Right atrium auricular region (tissue), 2 donors: ENCODE measurements around the gene CCHCR1. TPM values are rescaled to one million over a fixed set of nuclear protein-coding genes. Genes with fewer than 3 reads are reported as not detected.

Experiments
- DNase-seq: peaks from one replicate; pipeline ENCODE4 v3.0.0-alpha.2; 2019; ENCODE audit warnings: low spot score
- H3K27ac ChIP-seq, 2 donors: fragments of 200-600 bp; sonication (generic); 1 replicate in 1 of 2; 2 replicates in 1 of 2; pipeline ENCODE4 v1.5.1; 2016 to 2019
- H3K27me3 ChIP-seq, 2 donors: fragments of 200-600 bp; sonication (generic); one replicate each; pipeline versions ENCODE4 v1.5.1 to v1.6.0; 2017 to 2019
- H3K36me3 ChIP-seq: fragments of 200-600 bp; sonication (generic); one replicate; pipeline ENCODE4 v1.5.1; 2016
- H3K4me1 ChIP-seq, 2 donors: fragments of 200-600 bp; sonication (generic); one replicate each; pipeline versions ENCODE4 v1.5.1 to v1.6.0; 2017 to 2019
- H3K4me3 ChIP-seq, 2 donors: fragments of 200-600 bp; sonication (generic); 1 replicate in 1 of 2; 2 replicates in 1 of 2; pipeline ENCODE4 v1.5.1; 2017 to 2019; ENCODE audit warnings: mild to moderate bottlenecking in 1 of 2, moderate library complexity in 1 of 2
- H3K9me3 ChIP-seq, 2 donors: fragments of 200-600 bp; sonication (generic); one replicate each; pipeline ENCODE4 v1.5.1; 2019
- total RNA-seq, 2 donors: library from RNA; depleted of rRNA; stranded (reverse); fragments of >200 nt; gene quantifications; one replicate each; pipeline ENCODE4 v1.1.0, GENCODE V29; 2016
- TF ChIP-seq, protein P1 (sequence below), 2 donors: fragments of 200-600 bp; sonication (generic); IDR thresholded peaks; one replicate each; pipeline ENCODE4 v1.5.1; 2019; ENCODE audit warnings: antibody characterized with exemption in 2 of 2

CCHCR1 gene
- total RNA-seq, 2 donors from 2014 or later: 7.6 to 9.1 TPM

DNA sequence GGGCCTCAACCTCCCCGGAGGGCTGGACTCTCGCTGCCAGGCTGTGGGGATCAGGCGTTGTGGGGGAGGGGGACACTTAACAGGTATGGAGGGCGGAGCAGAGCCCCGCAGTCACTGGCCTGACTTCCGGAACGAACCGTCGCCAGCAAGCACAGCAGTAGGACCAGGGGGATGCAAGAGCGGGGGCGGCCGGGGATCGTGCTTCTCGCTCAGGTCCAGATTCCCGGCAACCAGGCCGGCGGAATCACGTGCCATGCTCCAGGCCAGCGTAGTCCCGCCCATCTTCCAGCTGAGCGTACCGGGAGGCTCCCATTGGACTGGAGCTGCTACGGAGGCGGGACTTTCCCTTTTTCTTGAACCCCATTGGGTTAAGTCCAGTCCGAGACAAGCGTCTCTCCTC lies 22.9 kb upstream of the CCHCR1 start:
- Histone ChIP-seq H3K36me3 (no peaks in the 10 kb centered on the region), H3K27ac (no peak overlapping the region), H3K4me1 (no peaks in the 10 kb centered on the region), H3K9me3 (no peaks in the 10 kb centered on the region), H3K4me3 (peak overlapping the region in 1 of 2 donors; percentile 46), H3K27me3 (no peaks in the 10 kb centered on the region)
- no peak for DNase-seq
- TF ChIP-seq, protein P1, sequence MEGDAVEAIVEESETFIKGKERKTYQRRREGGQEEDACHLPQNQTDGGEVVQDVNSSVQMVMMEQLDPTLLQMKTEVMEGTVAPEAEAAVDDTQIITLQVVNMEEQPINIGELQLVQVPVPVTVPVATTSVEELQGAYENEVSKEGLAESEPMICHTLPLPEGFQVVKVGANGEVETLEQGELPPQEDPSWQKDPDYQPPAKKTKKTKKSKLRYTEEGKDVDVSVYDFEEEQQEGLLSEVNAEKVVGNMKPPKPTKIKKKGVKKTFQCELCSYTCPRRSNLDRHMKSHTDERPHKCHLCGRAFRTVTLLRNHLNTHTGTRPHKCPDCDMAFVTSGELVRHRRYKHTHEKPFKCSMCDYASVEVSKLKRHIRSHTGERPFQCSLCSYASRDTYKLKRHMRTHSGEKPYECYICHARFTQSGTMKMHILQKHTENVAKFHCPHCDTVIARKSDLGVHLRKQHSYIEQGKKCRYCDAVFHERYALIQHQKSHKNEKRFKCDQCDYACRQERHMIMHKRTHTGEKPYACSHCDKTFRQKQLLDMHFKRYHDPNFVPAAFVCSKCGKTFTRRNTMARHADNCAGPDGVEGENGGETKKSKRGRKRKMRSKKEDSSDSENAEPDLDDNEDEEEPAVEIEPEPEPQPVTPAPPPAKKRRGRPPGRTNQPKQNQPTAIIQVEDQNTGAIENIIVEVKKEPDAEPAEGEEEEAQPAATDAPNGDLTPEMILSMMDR (IDR thresholded peaks at IDR 0.05): no peak

DNA sequence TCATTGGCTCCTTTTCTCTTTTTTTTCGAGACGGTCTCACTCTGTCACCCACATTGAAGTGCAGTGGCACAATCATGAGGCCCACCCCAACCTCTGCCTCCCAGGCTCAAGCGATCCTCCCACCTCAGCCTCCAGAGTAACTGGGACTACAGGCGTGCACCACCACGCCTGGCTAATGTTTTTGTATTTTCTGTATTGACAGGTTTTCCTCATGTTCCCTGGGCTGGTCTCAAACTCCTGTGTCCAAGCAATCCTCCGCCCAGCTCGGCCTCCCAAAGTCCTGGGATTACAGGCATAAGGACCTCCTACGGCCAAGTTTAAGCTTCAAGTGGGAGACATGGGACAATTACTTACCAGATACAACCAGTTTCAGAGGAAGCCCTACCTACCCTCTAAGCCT lies 22.3 kb upstream of the CCHCR1 start:
- H3K9me3 ChIP-seq: no peaks in the 10 kb centered on the region
- no peak overlapping the region for H3K27ac ChIP-seq
- no peaks in the 10 kb centered on the region for H3K27me3 ChIP-seq
- no peak for DNase-seq
- H3K4me1 ChIP-seq: no peaks in the 10 kb centered on the region
- no peaks in the 10 kb centered on the region for H3K36me3 ChIP-seq
- TF ChIP-seq, protein P1 (IDR thresholded peaks at IDR 0.05): no peak
- peak overlapping the region in 1 of 2 donors; percentile 46 for H3K4me3 ChIP-seq

DNA sequence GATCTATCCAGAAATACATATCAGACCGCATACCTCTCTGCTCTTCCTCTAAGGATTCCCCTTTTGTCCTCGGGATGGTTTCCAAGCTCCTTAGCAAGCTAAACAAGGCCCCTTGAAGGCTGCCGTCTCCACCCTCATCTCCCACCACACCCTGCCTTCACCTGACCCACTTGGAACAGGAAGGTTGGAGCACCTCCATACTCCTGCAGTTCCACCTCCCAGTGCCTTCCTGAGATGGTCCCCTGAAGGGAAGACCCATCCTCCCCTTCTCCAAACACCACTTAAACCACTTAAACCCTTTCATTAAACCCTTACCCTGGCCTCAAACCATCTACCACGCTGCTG lies 21.4 kb upstream of the CCHCR1 start:
- Histone ChIP-seq H3K36me3 (no peaks in the 10 kb centered on the region), H3K4me1 (no peaks in the 10 kb centered on the region), H3K9me3 (no peaks in the 10 kb centered on the region), H3K27ac (no peak overlapping the region), H3K27me3 (no peaks in the 10 kb centered on the region), H3K4me3 (no peak overlapping the region)
- DNase-seq: no peak
- TF ChIP-seq, protein P1 (IDR thresholded peaks at IDR 0.05): no peak

DNA sequence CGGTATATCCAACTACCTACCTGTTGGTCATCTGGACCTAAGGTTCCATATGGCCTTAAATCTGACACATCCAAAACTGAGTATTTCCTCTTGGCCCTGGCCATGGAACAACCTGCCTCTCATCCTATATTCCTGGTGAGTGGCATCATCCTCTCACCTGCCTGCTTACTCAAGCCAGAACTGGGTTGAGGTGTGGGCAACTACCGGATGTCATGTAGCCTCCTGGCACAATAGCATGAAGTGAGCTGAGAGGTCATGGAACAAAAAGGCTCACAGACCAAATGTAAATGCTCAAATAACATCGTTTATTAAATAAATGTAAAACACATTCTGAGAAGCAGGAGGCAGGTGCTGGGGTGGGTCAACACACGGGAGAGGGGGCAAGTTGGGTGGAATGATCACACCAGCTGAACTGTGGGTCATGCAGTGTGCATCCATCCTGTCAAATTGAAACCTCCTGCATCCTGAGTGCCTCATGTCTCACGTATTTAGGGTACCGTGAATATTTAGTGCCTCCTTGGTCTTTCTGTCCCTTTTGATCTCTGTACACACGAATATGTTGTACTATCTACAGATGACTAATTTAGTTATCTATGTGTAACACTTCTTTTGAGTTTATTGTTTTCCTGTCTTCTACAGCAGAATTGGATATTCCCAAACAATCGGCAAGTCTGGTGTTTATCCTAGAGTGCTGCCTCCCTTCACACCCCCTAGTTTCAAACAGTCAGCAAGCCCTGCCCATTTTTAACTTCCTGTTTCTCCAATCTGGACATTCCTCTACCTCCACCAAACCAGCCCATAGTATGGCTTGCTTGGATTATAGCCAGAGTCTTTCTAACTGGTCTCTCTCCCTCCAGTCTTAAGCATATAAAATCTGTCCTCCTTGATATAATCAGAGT lies 20.8 kb upstream of the CCHCR1 start:
- Histone ChIP-seq H3K4me1 (no peaks in the 10 kb centered on the region), H3K27ac (no peak overlapping the region), H3K4me3 (no peak overlapping the region), H3K36me3 (no peaks in the 10 kb centered on the region), H3K9me3 (no peaks in the 10 kb centered on the region), H3K27me3 (no peaks in the 10 kb centered on the region)
- DNase-seq: no peak
- TF ChIP-seq, protein P1 (IDR thresholded peaks at IDR 0.05): no peak

DNA sequence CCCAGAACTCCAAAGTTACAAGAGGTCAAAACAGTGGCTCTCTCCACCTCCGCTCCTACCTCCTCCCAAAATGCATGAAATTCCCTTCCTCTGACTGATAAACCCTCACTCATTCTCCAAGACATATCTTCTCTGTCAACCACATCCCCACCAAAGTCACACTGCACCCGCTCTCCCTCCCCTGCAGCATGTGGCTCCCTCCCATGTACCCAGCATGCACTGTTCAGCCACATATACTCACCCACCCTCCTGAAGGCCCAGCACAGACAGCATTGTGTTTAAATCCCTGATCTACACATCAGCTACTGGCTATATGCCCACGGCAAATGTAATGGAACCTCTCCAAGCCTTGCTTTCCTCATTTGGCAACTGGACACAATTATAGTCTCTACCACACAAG lies 18.4 kb upstream of the CCHCR1 start:
- Histone ChIP-seq H3K4me3 (no peak overlapping the region), H3K27ac (no peak overlapping the region), H3K9me3 (no peaks in the 10 kb centered on the region), H3K4me1 (no peaks in the 10 kb centered on the region), H3K36me3 (no peaks in the 10 kb centered on the region), H3K27me3 (no peaks in the 10 kb centered on the region)
- TF ChIP-seq, protein P1 (IDR thresholded peaks at IDR 0.05): no peak
- no peak for DNase-seq

DNA sequence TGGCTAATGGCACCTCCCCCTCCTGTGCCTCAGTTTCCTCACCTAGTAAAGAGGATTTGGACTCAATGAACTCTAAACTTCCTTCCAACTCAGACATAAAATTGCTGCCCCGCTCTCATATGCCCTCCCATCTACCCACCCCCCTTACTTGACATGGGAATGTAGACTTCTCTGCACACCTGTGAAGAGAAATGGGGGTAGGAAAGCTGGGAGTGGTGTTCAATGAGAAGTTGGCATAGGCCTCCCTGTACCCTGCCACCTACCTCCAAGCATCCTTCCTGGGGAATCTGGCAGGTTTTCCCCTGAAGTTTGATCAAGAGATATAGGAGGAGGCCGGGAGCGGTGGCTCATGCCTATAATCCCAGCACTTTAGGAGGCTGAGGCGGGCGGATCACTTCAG lies 16.8 kb upstream of the CCHCR1 start:
- H3K4me1 ChIP-seq: no peaks in the 10 kb centered on the region
- no peaks in the 10 kb centered on the region for H3K36me3 ChIP-seq
- no peaks in the 10 kb centered on the region for H3K9me3 ChIP-seq
- TF ChIP-seq, protein P1 (IDR thresholded peaks at IDR 0.05): no peak
- H3K27me3 ChIP-seq: no peaks in the 10 kb centered on the region
- DNase-seq: no peak
- no peak overlapping the region for H3K4me3 ChIP-seq
- H3K27ac ChIP-seq: no peak overlapping the region
